ENCODE results near the gene ERN1. TPM values are rescaled to one million over a fixed set of nuclear protein-coding genes. Genes with fewer than 3 reads are reported as not detected.
A peak's percentile ranks its signal among the peaks of the same experiment; 100 is the strongest.

The ERN1 gene
- total and polyA plus RNA-seq, 2 donors from 2014 or later, result 2.8 to 37.0 TPM

DNA sequence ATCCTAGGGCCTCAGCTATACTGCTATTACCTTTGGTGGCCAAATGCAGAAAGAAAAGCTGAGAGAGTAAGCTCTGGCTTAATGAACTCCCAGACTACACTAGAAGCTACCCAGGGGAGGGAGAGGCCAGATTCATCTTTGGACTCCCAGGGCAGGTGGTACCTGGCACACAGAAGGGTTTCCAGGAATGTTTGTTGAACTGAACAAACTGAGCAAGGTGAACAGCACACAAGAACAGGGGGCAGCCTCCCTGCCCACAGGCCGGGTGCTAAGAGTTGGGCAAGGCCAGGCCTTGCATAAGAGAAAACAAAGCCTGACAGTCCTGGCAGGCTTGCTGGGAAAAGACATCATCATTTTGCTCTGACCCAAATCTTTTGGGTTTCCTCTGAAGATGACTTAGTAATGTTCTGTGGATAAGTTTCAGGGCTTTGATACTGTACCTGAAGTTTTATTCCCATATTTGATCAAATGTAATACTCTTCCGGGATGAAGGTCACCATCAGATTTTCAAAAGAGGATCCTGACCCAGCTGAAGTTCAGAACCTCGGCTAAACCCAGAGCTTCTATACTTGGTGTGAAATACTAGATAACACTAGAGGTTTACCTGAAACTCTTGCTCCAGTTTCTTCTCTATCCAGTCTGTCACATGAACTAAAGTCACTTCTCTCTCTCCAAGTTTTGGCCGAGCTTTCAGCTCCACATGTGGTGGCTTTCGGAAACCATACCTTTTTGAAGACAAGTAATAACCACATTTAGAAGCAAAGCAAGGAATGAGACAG lies 20.5 kb upstream of the ERN1 start:
- FAIRE-seq (no peak), DNase-seq (no peak)
- no peaks in the 10 kb centered on the region for H3K9me3 ChIP-seq (ENCODE audit: control insufficient read depth in 2 of 3, insufficient read depth in 1 of 3, low read length in 3 of 3)
- H3K4me3 ChIP-seq (ENCODE audit: low read length in 3 of 3), result no peak overlapping the region
- peaks cover 5 to 16% (median 10%) of the 10 kb centered on the region in 3 donors for H3K4me1 ChIP-seq (ENCODE audit: control insufficient read depth in 2 of 3, insufficient read depth in 2 of 3, low read depth in 1 of 3, low read length in 3 of 3)
- peaks cover 2 to 12% (median 5%) of the 10 kb centered on the region in 3 donors for H3K36me3 ChIP-seq (ENCODE audit: control insufficient read depth in 2 of 3, insufficient read depth in 3 of 3, low read length in 3 of 3)
- no peak overlapping the region for H3K9ac ChIP-seq (ENCODE audit: low read length in 3 of 3)
- TF ChIP-seq CTCF (IDR thresholded peaks at IDR 0.05; ENCODE audit: borderline replicate concordance, extremely low read depth, insufficient read depth), result no peak
- intact Hi-C loops (cut with DNase I), result loop anchor here (10.0 kb wide), 1 partner anchor 124 kb away; no protein-coding TSS in a partner anchor
- peak overlapping the region; percentile 45 to 76 for H3K27ac ChIP-seq (ENCODE audit: low read depth in 2 of 2, low read length in 2 of 2)
- no peaks in the 10 kb centered on the region for H3K27me3 ChIP-seq (ENCODE audit: control insufficient read depth, insufficient read depth, low read length)

- peak overlapping the region in 1 of 2 donors; percentile 52 for H3K27ac ChIP-seq (ENCODE audit: low read depth in 2 of 2, low read length in 2 of 2)
- FAIRE-seq, result no peak
- H3K27me3 ChIP-seq (ENCODE audit: control insufficient read depth, insufficient read depth, low read length), result no peaks in the 10 kb centered on the region
- no peak for TF ChIP-seq CTCF (IDR thresholded peaks at IDR 0.05; ENCODE audit: borderline replicate concordance, extremely low read depth, insufficient read depth)
- H3K4me1 ChIP-seq (ENCODE audit: control insufficient read depth in 2 of 3, insufficient read depth in 2 of 3, low read depth in 1 of 3, low read length in 3 of 3), result peaks cover 5 to 16% (median 8%) of the 10 kb centered on the region in 3 donors
- peaks cover 2 to 12% (median 5%) of the 10 kb centered on the region in 3 donors for H3K36me3 ChIP-seq (ENCODE audit: control insufficient read depth in 2 of 3, insufficient read depth in 3 of 3, low read length in 3 of 3)
- H3K4me3 ChIP-seq (ENCODE audit: low read length in 3 of 3), result no peak overlapping the region
- DNase-seq, result no peak
- no peak overlapping the region for H3K9ac ChIP-seq (ENCODE audit: low read length in 3 of 3)
- intact Hi-C loops (cut with DNase I), result no loop called here
- no peaks in the 10 kb centered on the region for H3K9me3 ChIP-seq (ENCODE audit: control insufficient read depth in 2 of 3, insufficient read depth in 1 of 3, low read length in 3 of 3)
Observed at GRCh38 chr17:64149196-64149595, 19.3 kb upstream of the ERN1 start.

GRCh38 chr17:64148699-64149098 lies 18.8 kb upstream of the ERN1 start:
- intact Hi-C loops (cut with DNase I), result no loop called here
- H3K36me3 ChIP-seq (ENCODE audit: control insufficient read depth in 2 of 3, insufficient read depth in 3 of 3, low read length in 3 of 3), result peaks cover 2 to 12% (median 5%) of the 10 kb centered on the region in 3 donors
- no peak overlapping the region for H3K9ac ChIP-seq (ENCODE audit: low read length in 3 of 3)
- no peaks in the 10 kb centered on the region for H3K9me3 ChIP-seq (ENCODE audit: control insufficient read depth in 2 of 3, insufficient read depth in 1 of 3, low read length in 3 of 3)
- TF ChIP-seq CTCF (IDR thresholded peaks at IDR 0.05; ENCODE audit: borderline replicate concordance, extremely low read depth, insufficient read depth), result no peak
- no peak for DNase-seq
- no peak overlapping the region for H3K27ac ChIP-seq (ENCODE audit: low read depth in 2 of 2, low read length in 2 of 2)
- H3K27me3 ChIP-seq (ENCODE audit: control insufficient read depth, insufficient read depth, low read length), result no peaks in the 10 kb centered on the region
- no peak overlapping the region for H3K4me3 ChIP-seq (ENCODE audit: low read length in 3 of 3)
- FAIRE-seq, result no peak
- H3K4me1 ChIP-seq (ENCODE audit: control insufficient read depth in 2 of 3, insufficient read depth in 2 of 3, low read depth in 1 of 3, low read length in 3 of 3), result peaks cover 5 to 16% (median 8%) of the 10 kb centered on the region in 3 donors
